GM21717 (cell line): Measurements from ENCODE around the gene WNT7B.

ENCODE experiments used
- ATAC-seq: cut with Tn5 transposase; IDR thresholded peaks from one replicate; pipeline ENCODE4 v1.9.1; 2021; ENCODE audit warnings: mild to moderate bottlenecking, moderate library complexity; ENCODE audit not compliant: unreplicated experiment

The WNT7B gene

GRCh38 chr22:45960477-45961386 lies 16.2 kb downstream of the WNT7B start:
- ATAC-seq: no peak

- ATAC-seq: no peak
Observed at GRCh38 chr22:45959719-45960476, 17.1 kb downstream of the WNT7B start.

- no peak for ATAC-seq
Observed at GRCh38 chr22:45958971-45959370, 18.0 kb downstream of the WNT7B start.

- no peak for ATAC-seq
Observed at GRCh38 chr22:45957826-45958225, 19.1 kb downstream of the WNT7B start.

- no peak for ATAC-seq
Observed at GRCh38 chr22:45953178-45953577, 23.8 kb downstream of the WNT7B start.

GRCh38 chr22:45952553-45952952 lies 24.4 kb downstream of the WNT7B start:
- no peak for ATAC-seq

- ATAC-seq: no peak
Observed at GRCh38 chr22:45952151-45952550, 24.8 kb downstream of the WNT7B start.

GRCh38 chr22:45949891-45950290 lies 27.1 kb downstream of the WNT7B start:
- no peak for ATAC-seq

- ATAC-seq: no peak
Observed at GRCh38 chr22:45949258-45949870, 27.6 kb downstream of the WNT7B start.

GRCh38 chr22:45948081-45948648 lies 28.8 kb downstream of the WNT7B start:
- ATAC-seq: no peak

- ATAC-seq: no peak
Observed at GRCh38 chr22:45946805-45947600, 30.0 kb downstream of the WNT7B start.

GRCh38 chr22:45945621-45946106 lies 31.3 kb downstream of the WNT7B start:
- no peak for ATAC-seq

- no peak for ATAC-seq
Observed at GRCh38 chr22:45942787-45943493, 34.0 kb downstream of the WNT7B start.

- ATAC-seq: no peak
Observed at GRCh38 chr22:45942344-45942743, 34.6 kb downstream of the WNT7B start.

- no peak for ATAC-seq
Observed at GRCh38 chr22:45938913-45939312, 38.0 kb downstream of the WNT7B start.

- no peak for ATAC-seq
Observed at GRCh38 chr22:45937960-45938359, 39.0 kb downstream of the WNT7B start.

- no peak for ATAC-seq
Observed at GRCh38 chr22:45935573-45935972, 41.4 kb downstream of the WNT7B start.

- no peak for ATAC-seq
Observed at GRCh38 chr22:45934659-45935341, 42.2 kb downstream of the WNT7B start.

GRCh38 chr22:45934168-45934564 lies 42.8 kb downstream of the WNT7B start:
- ATAC-seq: no peak
